ENCODE measurements around the gene EFCAB6.

DNA sequence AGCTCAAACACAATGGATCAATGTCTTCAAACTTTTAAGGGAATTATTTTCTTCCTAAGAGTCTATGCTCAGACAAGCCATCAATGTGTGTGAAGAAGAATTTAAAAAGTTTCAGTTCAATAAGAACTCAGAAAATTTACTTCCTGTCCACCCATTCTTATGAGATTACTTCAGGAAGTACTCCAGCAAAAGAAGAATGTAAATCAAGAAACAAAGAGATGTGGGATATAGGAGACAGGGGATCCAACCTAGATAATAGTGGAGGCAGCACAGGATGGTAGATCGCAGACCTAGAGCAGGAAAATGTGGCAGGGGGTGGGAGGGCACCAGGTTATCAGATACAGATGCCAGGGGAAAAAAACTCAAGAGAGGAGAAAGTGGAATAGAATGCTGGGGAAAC lies 229.7 kb downstream of the EFCAB6 start:
- TF ChIP-seq, protein P1, sequence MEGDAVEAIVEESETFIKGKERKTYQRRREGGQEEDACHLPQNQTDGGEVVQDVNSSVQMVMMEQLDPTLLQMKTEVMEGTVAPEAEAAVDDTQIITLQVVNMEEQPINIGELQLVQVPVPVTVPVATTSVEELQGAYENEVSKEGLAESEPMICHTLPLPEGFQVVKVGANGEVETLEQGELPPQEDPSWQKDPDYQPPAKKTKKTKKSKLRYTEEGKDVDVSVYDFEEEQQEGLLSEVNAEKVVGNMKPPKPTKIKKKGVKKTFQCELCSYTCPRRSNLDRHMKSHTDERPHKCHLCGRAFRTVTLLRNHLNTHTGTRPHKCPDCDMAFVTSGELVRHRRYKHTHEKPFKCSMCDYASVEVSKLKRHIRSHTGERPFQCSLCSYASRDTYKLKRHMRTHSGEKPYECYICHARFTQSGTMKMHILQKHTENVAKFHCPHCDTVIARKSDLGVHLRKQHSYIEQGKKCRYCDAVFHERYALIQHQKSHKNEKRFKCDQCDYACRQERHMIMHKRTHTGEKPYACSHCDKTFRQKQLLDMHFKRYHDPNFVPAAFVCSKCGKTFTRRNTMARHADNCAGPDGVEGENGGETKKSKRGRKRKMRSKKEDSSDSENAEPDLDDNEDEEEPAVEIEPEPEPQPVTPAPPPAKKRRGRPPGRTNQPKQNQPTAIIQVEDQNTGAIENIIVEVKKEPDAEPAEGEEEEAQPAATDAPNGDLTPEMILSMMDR (IDR thresholded peaks at IDR 0.05 in 2 of 3, conservative IDR thresholded peaks at IDR 0.05 in 1 of 3; ENCODE audit: control insufficient read depth in 2 of 3, extremely low read depth in 1 of 3, insufficient read depth in 1 of 3, low read depth in 3 of 3, low read length in 3 of 3): no peak
- TF ChIP-seq RELA (IDR thresholded peaks at IDR 0.05; ENCODE audit: borderline replicate concordance, partially characterized antibody): no peak
- TF ChIP-seq, protein P2, sequence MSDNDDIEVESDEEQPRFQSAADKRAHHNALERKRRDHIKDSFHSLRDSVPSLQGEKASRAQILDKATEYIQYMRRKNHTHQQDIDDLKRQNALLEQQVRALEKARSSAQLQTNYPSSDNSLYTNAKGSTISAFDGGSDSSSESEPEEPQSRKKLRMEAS (IDR thresholded peaks at IDR 0.05; ENCODE audit: low read depth, low read length): no peak
- TF ChIP-seq KDM1A (IDR thresholded peaks at IDR 0.05; ENCODE audit: borderline replicate concordance): no peak
- no peak for TF ChIP-seq POLR2AphosphoS5 (IDR thresholded peaks at IDR 0.05; ENCODE audit: low read length)
- TF ChIP-seq, protein P3, sequence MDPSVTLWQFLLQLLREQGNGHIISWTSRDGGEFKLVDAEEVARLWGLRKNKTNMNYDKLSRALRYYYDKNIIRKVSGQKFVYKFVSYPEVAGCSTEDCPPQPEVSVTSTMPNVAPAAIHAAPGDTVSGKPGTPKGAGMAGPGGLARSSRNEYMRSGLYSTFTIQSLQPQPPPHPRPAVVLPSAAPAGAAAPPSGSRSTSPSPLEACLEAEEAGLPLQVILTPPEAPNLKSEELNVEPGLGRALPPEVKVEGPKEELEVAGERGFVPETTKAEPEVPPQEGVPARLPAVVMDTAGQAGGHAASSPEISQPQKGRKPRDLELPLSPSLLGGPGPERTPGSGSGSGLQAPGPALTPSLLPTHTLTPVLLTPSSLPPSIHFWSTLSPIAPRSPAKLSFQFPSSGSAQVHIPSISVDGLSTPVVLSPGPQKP (IDR thresholded peaks at IDR 0.05; ENCODE audit: low read depth, low read length): no peak
- TF ChIP-seq SP1 (IDR thresholded peaks at IDR 0.05; ENCODE audit: low read depth, low read length): no peak
- no peak for TF ChIP-seq NRF1 (conservative IDR thresholded peaks at IDR 0.05; ENCODE audit: low read depth, low read length)
- TF ChIP-seq, protein P4, sequence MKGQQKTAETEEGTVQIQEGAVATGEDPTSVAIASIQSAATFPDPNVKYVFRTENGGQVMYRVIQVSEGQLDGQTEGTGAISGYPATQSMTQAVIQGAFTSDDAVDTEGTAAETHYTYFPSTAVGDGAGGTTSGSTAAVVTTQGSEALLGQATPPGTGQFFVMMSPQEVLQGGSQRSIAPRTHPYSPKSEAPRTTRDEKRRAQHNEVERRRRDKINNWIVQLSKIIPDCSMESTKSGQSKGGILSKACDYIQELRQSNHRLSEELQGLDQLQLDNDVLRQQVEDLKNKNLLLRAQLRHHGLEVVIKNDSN (IDR thresholded peaks at IDR 0.05; ENCODE audit: borderline replicate concordance, extremely low read length, insufficient read depth, low read depth, low read length): no peak
- no peak for TF ChIP-seq EZH2 (IDR thresholded peaks at IDR 0.05; ENCODE audit: borderline replicate concordance, control insufficient read depth, low read depth, low read length)

Measured in GM12878 (cell line).